ENCODE results near the gene FAM20C. TPM values are rescaled to one million over a fixed set of nuclear protein-coding genes. Genes with fewer than 3 reads are reported as not detected.
A peak's percentile ranks its signal among the peaks of the same experiment; 100 is the strongest.

Gene FAM20C
- total RNA-seq (1 to 10 TPM; 1.4 to 2.8 TPM), total RNA-seq (0.12 to 1.1 reads per million in 2 donors)

DNA sequence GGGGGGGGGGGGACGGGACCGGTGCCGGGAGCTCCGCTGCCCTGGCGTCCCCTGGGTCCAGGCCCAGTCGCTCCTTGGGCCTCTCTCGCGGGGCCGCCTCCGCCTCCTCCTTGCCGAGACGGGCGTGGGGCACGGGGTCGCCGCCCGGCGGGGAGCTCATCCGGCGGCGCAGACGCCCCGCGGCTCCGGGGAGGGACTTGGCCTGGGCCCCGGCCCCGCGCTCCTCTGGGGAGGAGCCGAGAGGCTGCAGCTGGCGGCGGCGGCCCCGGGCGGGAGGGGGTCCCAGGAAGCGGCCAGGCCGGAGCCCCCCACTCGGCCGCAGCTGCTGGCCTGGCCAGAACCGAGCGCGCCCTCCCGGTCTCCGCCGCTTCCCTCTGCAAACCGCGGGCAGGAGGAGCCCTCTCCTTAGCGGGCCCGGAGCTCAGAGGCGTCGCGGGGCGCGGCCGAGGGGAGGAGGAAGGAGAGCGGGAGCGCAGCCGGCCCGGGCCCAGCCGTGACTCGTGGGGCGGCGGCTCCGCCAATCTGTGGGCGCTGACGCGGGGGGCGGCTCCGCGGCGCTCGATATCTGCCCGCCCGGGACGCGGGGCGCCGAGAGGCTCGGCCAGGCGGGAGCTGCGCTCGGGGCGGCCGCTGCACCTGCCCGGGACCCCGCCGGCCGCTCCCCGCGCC, at the start of gene FAM20C:
TSS of gene FAM20C (plus strand) at position 591 of the 669 bp plus-strand sequence. CDS start 629 bp downstream, outside the sequence.
- Mint-ChIP-seq H3K4me1 (peaks cover 5% of the 10 kb centered on the region), H3K27me3 (peaks cover 62% of the 10 kb centered on the region), H3K27ac (peak within 1 kb of the TSS; percentile 49), H3K4me3 (peak within 1 kb of the TSS; percentile 84), H3K36me3 (ENCODE audit: low read depth) (peaks cover 8% of the 10 kb centered on the region)
- DNase-seq: peak; percentile 15 to 29 (median 21)
- no peaks in the 10 kb centered on the region for H3K9me3 ChIP-seq (ENCODE audit: control insufficient read depth, low read length, poor library complexity, severe bottlenecking)
- peak; percentile 86 for ATAC-seq

DNA sequence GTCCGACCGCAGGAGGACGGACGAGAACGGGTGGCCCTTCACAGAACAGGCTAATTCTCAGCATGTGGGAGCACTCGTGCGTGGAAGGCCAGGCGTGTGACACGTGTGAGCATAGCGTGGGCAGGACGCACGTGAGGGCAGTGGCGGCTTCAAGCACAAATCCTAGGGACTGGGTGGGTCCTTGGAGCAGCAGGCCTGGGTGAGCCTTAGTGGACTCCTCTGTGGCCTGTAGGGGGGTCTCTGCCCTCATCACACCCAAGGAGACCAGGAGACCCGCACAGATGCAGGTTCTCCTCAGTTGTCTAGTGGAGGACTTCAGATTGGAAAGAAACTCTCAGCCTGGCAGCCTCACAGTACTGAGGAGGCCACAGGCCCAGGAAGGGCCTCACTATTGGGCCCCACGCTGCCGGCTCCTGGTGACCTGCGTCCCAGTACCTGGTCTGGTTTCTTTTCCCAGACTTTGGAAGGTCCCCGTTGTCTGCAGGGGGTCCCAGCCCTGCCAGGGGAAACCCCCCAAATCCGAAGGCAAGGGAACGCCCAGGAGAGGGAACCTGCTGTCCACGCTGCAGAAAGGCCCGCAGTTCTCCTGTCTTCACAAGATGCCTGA, 49.1 kb upstream of the FAM20C start:
- Mint-ChIP-seq H3K27ac (no peak overlapping the region), H3K36me3 (ENCODE audit: low read depth) (peaks cover 2% of the 10 kb centered on the region), H3K4me1 (no peaks in the 10 kb centered on the region), H3K4me3 (no peak overlapping the region), H3K27me3 (peaks cover 18% of the 10 kb centered on the region)
- ATAC-seq (no peak), DNase-seq (no peak)
- no peaks in the 10 kb centered on the region for H3K9me3 ChIP-seq (ENCODE audit: control insufficient read depth, low read length, poor library complexity, severe bottlenecking)

DNA sequence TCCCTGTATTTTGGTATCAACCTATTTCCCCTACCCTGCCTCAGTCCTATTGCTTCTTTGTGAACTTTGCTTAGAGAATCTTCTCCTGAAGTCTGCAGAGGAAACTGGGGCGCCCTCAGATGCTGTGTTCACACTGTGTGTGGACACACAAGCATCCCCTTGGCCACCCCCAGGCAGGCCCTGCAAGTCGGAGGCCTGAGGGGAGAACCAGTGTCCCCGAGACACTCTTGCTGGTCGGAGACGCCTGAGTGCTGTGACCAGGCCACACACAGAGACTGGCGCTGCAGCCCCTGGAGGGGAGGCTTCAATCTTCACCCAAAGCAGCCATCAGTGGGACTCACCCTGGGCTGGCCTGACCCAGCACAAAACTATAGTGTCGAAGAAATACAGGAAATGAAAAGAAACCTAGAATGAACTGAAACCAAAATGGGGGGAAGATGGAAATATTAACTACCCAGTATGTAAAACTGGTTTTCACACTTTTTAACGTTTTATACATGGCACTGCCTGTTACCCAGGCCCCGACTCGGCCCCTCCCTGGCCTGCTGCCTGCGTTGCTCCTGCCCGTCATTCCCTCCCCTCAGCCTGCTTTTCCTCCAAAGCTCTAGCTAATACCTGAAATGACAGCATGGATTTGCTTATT, 48.4 kb upstream of the FAM20C start:
- H3K9me3 ChIP-seq (ENCODE audit: control insufficient read depth, low read length, poor library complexity, severe bottlenecking): no peaks in the 10 kb centered on the region
- ATAC-seq: no peak
- peaks cover 12% of the 10 kb centered on the region for H3K27me3 Mint-ChIP-seq
- peaks cover 2% of the 10 kb centered on the region for H3K4me1 Mint-ChIP-seq
- no peak overlapping the region for H3K4me3 Mint-ChIP-seq
- H3K27ac Mint-ChIP-seq: no peak overlapping the region
- H3K36me3 Mint-ChIP-seq (ENCODE audit: low read depth): peaks cover 2% of the 10 kb centered on the region
- DNase-seq: no peak

DNA sequence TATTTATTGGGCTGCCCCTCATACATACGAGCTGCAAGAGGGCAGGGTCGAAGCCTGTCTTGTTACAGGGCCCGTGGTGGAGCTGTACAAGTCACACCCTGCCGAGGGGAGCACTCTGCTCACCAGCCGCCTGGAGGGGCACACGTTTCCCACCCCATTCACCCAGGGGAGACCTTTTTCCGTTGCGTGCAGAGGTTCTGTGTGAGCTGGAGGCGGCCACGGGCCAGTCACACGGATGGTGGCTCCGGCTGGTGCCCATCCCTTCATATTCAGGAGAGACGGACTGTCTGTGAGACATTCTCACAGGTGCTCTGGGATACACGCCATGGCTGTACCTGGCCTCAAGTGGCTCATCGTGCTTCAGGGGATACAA, 47.9 kb upstream of the FAM20C start:
- Mint-ChIP-seq H3K36me3 (ENCODE audit: low read depth) (peaks cover 2% of the 10 kb centered on the region), H3K4me1 (peaks cover 6% of the 10 kb centered on the region), H3K4me3 (no peak overlapping the region), H3K27ac (no peak overlapping the region), H3K27me3 (peaks cover 8% of the 10 kb centered on the region)
- H3K9me3 ChIP-seq (ENCODE audit: control insufficient read depth, low read length, poor library complexity, severe bottlenecking): no peaks in the 10 kb centered on the region
- ATAC-seq: no peak
- no peak for DNase-seq

DNA sequence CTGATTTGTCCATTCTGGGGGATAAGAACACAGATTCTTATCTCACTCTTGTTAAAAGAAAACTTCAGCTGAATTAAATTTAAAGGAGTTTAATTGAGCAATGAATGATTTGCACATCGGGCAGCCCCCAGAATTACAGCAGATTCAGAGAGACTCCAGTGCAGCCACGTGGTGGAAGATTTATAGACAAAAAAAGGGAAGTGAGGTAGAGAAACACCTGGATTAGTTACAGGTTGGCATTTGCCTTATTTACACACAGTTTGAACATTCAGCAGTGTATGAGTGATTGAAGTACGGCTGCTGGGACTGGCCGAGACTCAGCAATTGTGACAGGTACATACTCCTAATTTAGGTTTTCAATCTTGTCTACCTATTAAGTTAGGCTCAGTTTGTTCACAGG, 46.5 kb upstream of the FAM20C start:
- no peak overlapping the region for H3K4me3 Mint-ChIP-seq
- no peak overlapping the region for H3K27ac Mint-ChIP-seq
- DNase-seq: no peak
- peaks cover 2% of the 10 kb centered on the region for H3K36me3 Mint-ChIP-seq (ENCODE audit: low read depth)
- no peak for ATAC-seq
- H3K27me3 Mint-ChIP-seq: peaks cover 4% of the 10 kb centered on the region
- no peaks in the 10 kb centered on the region for H3K9me3 ChIP-seq (ENCODE audit: control insufficient read depth, low read length, poor library complexity, severe bottlenecking)
- peaks cover 14% of the 10 kb centered on the region for H3K4me1 Mint-ChIP-seq

DNA sequence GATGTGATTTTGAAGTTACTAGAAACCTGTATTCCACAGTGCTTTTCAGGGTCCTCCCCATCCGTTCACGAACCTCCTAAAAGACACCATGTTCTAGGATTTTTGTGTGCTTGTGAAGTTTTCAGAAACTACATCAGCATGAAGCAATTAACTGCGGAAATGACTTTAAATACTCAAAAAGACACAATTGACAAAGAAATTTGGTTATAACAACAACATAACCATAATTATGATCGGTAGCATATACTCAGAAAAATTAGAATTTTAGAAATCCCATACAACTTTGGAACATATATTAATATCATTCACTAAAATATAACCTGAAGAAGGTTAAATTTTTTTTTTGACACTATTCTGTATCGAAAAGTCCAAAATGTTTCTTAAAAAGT, 43.8 kb upstream of the FAM20C start:
- ATAC-seq: no peak
- DNase-seq: no peak
- H3K9me3 ChIP-seq (ENCODE audit: control insufficient read depth, low read length, poor library complexity, severe bottlenecking): no peaks in the 10 kb centered on the region
- H3K27me3 Mint-ChIP-seq: no peaks in the 10 kb centered on the region
- peaks cover 2% of the 10 kb centered on the region for H3K36me3 Mint-ChIP-seq (ENCODE audit: low read depth)
- H3K27ac Mint-ChIP-seq: peak overlapping the region; percentile 97
- H3K4me1 Mint-ChIP-seq: peaks cover 15% of the 10 kb centered on the region
- H3K4me3 Mint-ChIP-seq: peak overlapping the region; percentile 94

DNA sequence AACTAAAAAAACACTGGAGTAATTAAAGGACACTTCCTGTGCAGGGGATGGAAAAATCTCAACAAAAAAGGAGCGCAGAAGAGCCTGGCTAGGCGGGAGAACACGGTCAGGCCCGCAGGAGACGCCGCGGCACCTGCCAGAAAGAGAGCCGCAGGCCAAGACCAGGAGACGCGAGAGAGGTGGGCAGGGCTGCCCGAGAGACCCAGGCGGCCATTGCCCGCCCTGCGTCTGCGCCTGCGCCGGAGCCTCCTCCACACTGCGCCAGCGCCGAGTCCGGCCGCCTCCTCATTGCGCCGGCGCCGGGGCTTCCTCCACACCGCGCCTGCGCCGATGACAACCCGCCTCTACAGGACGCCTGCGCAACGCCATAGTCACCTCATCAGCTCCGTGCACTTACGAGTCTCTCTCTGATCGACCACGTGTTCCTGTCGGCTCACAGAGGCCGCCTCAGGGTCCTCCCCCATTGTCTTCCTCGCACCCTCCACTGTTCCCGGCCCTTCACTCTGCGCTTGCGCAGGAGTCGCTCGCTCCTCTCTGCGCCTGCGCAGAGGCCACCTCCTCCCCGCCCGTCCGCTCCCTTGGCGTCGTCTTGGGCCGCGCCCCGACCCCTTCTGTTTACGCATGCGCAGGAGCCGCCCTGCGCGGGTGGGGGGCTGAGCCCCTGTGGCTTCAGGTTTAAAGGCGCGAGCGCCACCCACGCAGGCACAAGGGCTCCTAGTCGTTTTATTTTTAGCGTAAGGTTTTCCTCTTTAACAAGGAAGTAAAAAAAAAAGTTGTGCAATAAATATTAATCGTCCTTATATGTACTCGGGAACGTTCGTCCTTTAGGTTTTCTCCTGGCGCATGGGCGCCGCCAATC, 43.2 kb upstream of the FAM20C start:
- peaks cover 15% of the 10 kb centered on the region for H3K4me1 Mint-ChIP-seq
- peak overlapping the region; percentile 97 for H3K27ac Mint-ChIP-seq
- peak; percentile 98 for ATAC-seq
- H3K4me3 Mint-ChIP-seq: peak overlapping the region; percentile 94
- no peaks in the 10 kb centered on the region for H3K9me3 ChIP-seq (ENCODE audit: control insufficient read depth, low read length, poor library complexity, severe bottlenecking)
- peak; percentile 96 to 98 (median 98) for DNase-seq
- peaks cover 2% of the 10 kb centered on the region for H3K36me3 Mint-ChIP-seq (ENCODE audit: low read depth)
- H3K27me3 Mint-ChIP-seq: no peaks in the 10 kb centered on the region

DNA sequence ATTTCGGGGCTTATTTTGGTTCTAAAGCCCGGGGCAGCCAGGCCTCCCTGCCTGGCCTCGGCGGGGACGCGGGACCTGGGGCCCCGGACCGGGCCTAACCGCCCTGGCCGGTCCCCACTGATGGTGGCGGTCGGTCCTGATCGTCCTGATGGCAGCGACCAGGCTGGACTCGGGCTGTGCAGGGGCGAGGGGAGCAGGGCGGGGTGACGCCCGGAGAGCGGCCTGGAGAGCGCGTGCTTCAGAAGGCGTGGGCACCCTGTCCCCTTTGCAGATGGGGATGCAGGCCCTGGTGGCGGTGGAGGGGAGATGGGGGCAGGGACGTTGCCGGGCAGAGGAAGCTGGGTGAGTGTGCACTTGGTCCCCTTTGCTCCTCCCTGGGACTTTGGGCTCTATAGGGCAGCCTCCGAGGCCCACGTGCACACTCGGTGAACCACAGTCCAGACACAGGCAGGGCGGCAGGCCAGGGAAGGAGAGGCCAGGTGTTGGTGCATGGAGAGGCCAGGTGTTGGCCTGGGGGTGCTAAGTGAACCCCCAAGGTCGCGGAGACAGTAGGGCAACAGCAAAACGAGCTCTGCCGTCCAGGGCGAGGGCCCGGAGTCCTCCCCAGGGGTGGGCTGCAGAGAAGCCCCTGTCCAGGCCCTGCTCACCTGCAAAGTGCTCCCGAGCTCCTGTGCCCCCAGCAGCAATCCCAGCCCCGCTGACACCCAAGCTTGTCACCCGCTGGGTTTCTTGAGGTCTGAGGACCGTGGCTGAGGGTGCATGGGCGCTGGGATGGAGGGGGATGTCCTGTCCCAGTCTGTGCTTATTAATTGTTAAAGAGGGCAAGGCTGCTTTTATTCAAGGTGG, 42.4 kb upstream of the FAM20C start:
- Mint-ChIP-seq H3K27ac (peak overlapping the region; percentile 97), H3K36me3 (ENCODE audit: low read depth) (peaks cover 2% of the 10 kb centered on the region), H3K27me3 (no peaks in the 10 kb centered on the region), H3K4me1 (peaks cover 15% of the 10 kb centered on the region), H3K4me3 (peak overlapping the region; percentile 94)
- H3K9me3 ChIP-seq (ENCODE audit: control insufficient read depth, low read length, poor library complexity, severe bottlenecking): no peaks in the 10 kb centered on the region
- DNase-seq (peak in 2 of 3 donors; percentile 10 to 17), ATAC-seq (no peak)

DNA sequence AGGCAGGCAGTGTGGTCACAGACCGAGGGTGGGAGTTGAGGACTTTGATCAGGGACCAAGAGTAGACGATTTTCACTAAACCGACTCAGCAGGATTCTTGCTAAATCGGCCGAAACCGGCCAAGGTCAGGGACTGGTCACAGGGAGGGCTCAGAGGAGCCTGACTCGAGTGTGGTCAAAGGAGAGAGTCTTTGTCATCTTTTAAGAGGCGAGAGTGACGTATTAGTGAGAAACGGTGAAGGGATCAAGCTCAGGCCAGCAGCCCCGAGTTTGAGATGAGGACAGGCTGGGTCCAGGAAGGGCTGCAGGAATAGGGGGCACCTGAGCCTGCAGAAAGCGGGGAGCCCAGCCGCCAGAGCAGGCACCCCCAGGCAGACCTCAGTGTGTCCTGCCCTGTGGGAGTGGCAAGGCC, 41.6 kb upstream of the FAM20C start:
- Mint-ChIP-seq H3K27me3 (no peaks in the 10 kb centered on the region), H3K27ac (peak overlapping the region; percentile 97), H3K4me3 (peak overlapping the region; percentile 94), H3K36me3 (ENCODE audit: low read depth) (no peaks in the 10 kb centered on the region), H3K4me1 (peaks cover 15% of the 10 kb centered on the region)
- no peak for ATAC-seq
- H3K9me3 ChIP-seq (ENCODE audit: control insufficient read depth, low read length, poor library complexity, severe bottlenecking): no peaks in the 10 kb centered on the region
- DNase-seq: no peak

DNA sequence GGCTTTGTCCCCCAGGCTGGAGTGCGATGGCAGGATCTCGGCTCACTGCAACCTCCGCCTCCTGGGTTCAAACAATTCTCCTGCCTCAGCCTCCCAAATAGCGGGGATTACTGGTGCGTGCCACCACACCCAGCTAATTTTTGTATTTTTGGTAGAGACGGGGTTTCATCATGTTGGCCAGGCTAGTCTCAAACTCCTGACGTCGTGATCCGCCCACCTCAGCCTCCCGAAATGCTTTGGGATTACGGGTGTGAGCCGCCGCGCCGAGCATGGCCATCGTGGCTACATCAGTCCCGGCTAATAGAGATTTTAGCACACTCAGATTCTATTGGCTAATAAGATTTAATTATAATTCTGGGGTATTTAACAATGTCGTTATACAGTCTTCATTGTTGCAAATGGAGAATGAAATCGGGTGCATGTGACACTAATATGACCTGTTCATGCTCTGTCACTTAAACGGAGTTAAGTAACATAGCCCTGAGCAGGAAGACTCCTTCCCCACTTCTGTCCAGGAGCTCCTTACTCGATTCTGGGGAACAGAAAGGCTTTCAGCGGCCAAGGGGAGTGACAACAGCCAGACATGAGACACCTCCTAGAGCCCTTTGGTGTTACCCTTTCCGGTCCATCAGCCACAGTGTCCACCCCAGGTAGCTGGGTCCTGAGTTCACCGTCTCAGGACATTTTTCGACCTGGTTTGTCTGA, 40.9 kb upstream of the FAM20C start:
- H3K36me3 Mint-ChIP-seq (ENCODE audit: low read depth): no peaks in the 10 kb centered on the region
- no peaks in the 10 kb centered on the region for H3K9me3 ChIP-seq (ENCODE audit: control insufficient read depth, low read length, poor library complexity, severe bottlenecking)
- no peak for ATAC-seq
- peaks cover 15% of the 10 kb centered on the region for H3K4me1 Mint-ChIP-seq
- no peaks in the 10 kb centered on the region for H3K27me3 Mint-ChIP-seq
- no peak overlapping the region for H3K27ac Mint-ChIP-seq
- peak overlapping the region; percentile 47 for H3K4me3 Mint-ChIP-seq
- no peak for DNase-seq

DNA sequence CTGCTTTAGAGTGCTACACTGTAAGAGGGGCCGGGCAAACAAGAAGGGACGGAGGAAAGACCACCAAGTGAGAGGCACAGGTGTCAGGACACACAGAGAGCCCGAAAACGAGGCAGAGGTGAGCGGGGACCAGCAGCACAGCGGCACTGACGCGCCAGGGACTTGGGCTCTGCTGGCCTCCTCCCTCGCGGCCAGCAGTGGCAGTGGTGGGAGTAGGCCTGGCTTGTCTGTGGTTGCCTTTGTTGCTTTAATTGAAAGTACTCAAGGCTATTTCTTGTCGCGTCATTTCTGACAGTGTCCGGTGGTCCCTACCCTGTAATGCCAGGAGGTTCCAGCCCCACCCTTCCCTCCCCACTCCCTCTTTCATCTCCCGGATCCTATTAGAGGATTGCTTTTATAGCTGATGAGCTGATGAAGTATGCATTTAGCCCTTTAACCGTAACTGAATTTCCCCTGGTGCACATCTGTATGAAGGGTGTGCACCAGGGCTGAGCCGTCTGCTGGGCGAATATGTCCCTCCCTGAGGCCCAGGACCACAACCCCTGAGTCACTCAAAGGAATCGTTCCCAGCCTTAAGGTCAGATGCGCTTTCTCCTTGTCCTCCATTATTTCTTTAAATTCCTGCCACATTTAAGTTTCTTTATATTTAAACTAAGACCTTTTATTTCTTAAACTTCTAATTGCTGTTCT, 39.5 kb upstream of the FAM20C start:
- no peak for ATAC-seq
- Mint-ChIP-seq H3K4me1 (peaks cover 15% of the 10 kb centered on the region), H3K27me3 (peaks cover 3% of the 10 kb centered on the region), H3K36me3 (ENCODE audit: low read depth) (no peaks in the 10 kb centered on the region), H3K4me3 (no peak overlapping the region), H3K27ac (no peak overlapping the region)
- DNase-seq: no peak
- H3K9me3 ChIP-seq (ENCODE audit: control insufficient read depth, low read length, poor library complexity, severe bottlenecking): no peaks in the 10 kb centered on the region

Measured in T-helper 17 cell (primary cell).